GM11168 (cell line): ENCODE data around the gene FPR2.

ENCODE experiments used
- in situ Hi-C: fragments of 300-500 bp; cut with MboI; formaldehyde crosslinking; loops from one replicate; pipeline ENCODE4 v1.12.0; 2022; ENCODE audit warnings: low sequenced_read_pairs; ENCODE audit not compliant: unreplicated experiment

FPR2 gene

GRCh38 chr19:51780270-51780669, 19.3 kb downstream of the FPR2 start:
- in situ Hi-C loops = no loop called here

GRCh38 chr19:51781999-51782398, 21.0 kb downstream of the FPR2 start:
- in situ Hi-C loops = no loop called here

GRCh38 chr19:51783372-51783771, 22.4 kb downstream of the FPR2 start:
- in situ Hi-C loops = no loop called here

GRCh38 chr19:51784109-51784785, 23.3 kb downstream of the FPR2 start:
- in situ Hi-C loops = no loop called here

GRCh38 chr19:51784922-51785690, 24.1 kb downstream of the FPR2 start:
- in situ Hi-C loops = no loop called here

- in situ Hi-C loops = no loop called here
Observed at GRCh38 chr19:51786646-51787494, 25.9 kb downstream of the FPR2 start.

GRCh38 chr19:51788029-51788428, 27.0 kb downstream of the FPR2 start:
- in situ Hi-C loops = no loop called here

GRCh38 chr19:51789061-51789795, 28.2 kb downstream of the FPR2 start:
- in situ Hi-C loops = no loop called here

- in situ Hi-C loops = no loop called here
Observed at GRCh38 chr19:51792932-51793331, 32.0 kb downstream of the FPR2 start.

- in situ Hi-C loops = no loop called here
Observed at GRCh38 chr19:51793994-51794393, 33.0 kb downstream of the FPR2 start.

GRCh38 chr19:51794885-51795490, 34.0 kb downstream of the FPR2 start, which contains the start of gene FPR3:
FPR3 (plus strand) TSS chr19:51795157; CDS start chr19:51823749, 28,592 bp downstream.
- in situ Hi-C loops = no loop called here

- in situ Hi-C loops = no loop called here
Observed at GRCh38 chr19:51796195-51796679, 35.3 kb downstream of the FPR2 start.

- in situ Hi-C loops = no loop called here
Observed at GRCh38 chr19:51797480-51797879, 36.5 kb downstream of the FPR2 start.

GRCh38 chr19:51798062-51798461, 37.1 kb downstream of the FPR2 start:
- in situ Hi-C loops = no loop called here

- in situ Hi-C loops = no loop called here
Observed at GRCh38 chr19:51799034-51799773, 38.2 kb downstream of the FPR2 start.

GRCh38 chr19:51799774-51800472, 38.9 kb downstream of the FPR2 start:
- in situ Hi-C loops = no loop called here

GRCh38 chr19:51800473-51801244, 39.7 kb downstream of the FPR2 start:
- in situ Hi-C loops = no loop called here

GRCh38 chr19:51802775-51803174, 41.8 kb downstream of the FPR2 start:
- in situ Hi-C loops = no loop called here
